ENCODE measurements around the gene CLIP3. TPM values are rescaled to one million over a fixed set of nuclear protein-coding genes. Genes with fewer than 3 reads are reported as not detected.

Gene CLIP3
- polyA plus RNA-seq, 1 donor (not counting 4 experiments of a cell fraction or from before 2014, with no cell fraction given) = 0.38 TPM

DNA sequence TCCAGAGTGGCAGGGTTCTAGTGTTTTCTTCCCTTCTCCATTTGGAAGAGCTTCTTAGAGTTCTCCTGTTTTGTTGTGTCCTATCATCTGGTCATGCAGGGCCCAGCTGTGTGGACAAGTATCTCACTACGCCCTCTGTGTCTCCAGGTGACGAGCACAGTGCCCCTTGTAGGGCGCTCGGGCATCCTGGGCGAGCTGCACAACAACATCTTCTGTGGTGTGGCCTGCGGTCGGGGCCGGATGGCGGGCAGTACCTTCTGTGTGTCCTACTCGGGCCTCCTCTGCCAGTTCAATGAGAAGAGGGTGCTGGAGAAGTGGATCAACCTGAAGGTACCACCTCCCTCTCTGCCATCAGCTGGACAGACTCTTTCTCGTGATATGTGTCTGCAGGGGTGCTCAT, 35.0 kb upstream of the CLIP3 start:
- no peaks in the 10 kb centered on the region for H3K27me3 ChIP-seq (ENCODE audit: control insufficient read depth, extremely low read depth, insufficient read depth, low read length)
- DNase-seq (ENCODE audit: low read depth, low spot score) = no peak
- H3K36me3 ChIP-seq (ENCODE audit: control insufficient read depth in 2 of 2, extremely low read depth in 1 of 2, insufficient read depth in 2 of 2, low read length in 2 of 2) = peaks cover 0 to 17% of the 10 kb centered on the region in 2 experiments
- H3K27ac ChIP-seq (ENCODE audit: control insufficient read depth, insufficient read depth, low read length) = no peak overlapping the region
- H3K4me1 ChIP-seq (ENCODE audit: control insufficient read depth, extremely low read depth, insufficient read depth, low read length) = peaks cover 12% of the 10 kb centered on the region
- TF ChIP-seq, protein P1, sequence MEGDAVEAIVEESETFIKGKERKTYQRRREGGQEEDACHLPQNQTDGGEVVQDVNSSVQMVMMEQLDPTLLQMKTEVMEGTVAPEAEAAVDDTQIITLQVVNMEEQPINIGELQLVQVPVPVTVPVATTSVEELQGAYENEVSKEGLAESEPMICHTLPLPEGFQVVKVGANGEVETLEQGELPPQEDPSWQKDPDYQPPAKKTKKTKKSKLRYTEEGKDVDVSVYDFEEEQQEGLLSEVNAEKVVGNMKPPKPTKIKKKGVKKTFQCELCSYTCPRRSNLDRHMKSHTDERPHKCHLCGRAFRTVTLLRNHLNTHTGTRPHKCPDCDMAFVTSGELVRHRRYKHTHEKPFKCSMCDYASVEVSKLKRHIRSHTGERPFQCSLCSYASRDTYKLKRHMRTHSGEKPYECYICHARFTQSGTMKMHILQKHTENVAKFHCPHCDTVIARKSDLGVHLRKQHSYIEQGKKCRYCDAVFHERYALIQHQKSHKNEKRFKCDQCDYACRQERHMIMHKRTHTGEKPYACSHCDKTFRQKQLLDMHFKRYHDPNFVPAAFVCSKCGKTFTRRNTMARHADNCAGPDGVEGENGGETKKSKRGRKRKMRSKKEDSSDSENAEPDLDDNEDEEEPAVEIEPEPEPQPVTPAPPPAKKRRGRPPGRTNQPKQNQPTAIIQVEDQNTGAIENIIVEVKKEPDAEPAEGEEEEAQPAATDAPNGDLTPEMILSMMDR (optimal IDR thresholded peaks at IDR 0.05 in 1 of 3, IDR thresholded peaks at IDR 0.05 in 1 of 3, conservative IDR thresholded peaks at IDR 0.05 in 1 of 3; ENCODE audit: extremely low read depth in 1 of 3, insufficient read depth in 2 of 3, low read length in 3 of 3) = no peak
- TF ChIP-seq EZH2 (IDR thresholded peaks at IDR 0.05; ENCODE audit: low read length) = no peak
- no peak overlapping the region for H3K4me2 ChIP-seq (ENCODE audit: control insufficient read depth, extremely low read depth, insufficient read depth, low read depth, low read length)
- H3K9ac ChIP-seq (ENCODE audit: control insufficient read depth, extremely low read depth, insufficient read depth, low read length) = no peak overlapping the region
- dilution Hi-C loops (cut with MboI; ENCODE audit: extremely low pct_ligation_motif_present, low sequenced_read_pairs) = no loop called here
- H2AFZ ChIP-seq (ENCODE audit: control insufficient read depth, low read length) = no peak overlapping the region
- no peaks in the 10 kb centered on the region for H3K79me2 ChIP-seq (ENCODE audit: control insufficient read depth, insufficient read depth, low read length)
- no peaks in the 10 kb centered on the region for H3K9me1 ChIP-seq (ENCODE audit: control insufficient read depth, extremely low read depth, insufficient read depth, low read length)
- H4K20me1 ChIP-seq (ENCODE audit: control insufficient read depth, extremely low read depth, insufficient read depth, low read length) = peaks cover 16% of the 10 kb centered on the region
- H3K4me3 ChIP-seq (ENCODE audit: control insufficient read depth in 2 of 3, extremely low read depth in 1 of 3, insufficient read depth in 2 of 3, low read depth in 1 of 3, low read length in 3 of 3) = no peak overlapping the region
- no peaks in the 10 kb centered on the region for H3K9me3 ChIP-seq (ENCODE audit: control insufficient read depth, low read depth, low read length)
- no peak for FAIRE-seq

DNA sequence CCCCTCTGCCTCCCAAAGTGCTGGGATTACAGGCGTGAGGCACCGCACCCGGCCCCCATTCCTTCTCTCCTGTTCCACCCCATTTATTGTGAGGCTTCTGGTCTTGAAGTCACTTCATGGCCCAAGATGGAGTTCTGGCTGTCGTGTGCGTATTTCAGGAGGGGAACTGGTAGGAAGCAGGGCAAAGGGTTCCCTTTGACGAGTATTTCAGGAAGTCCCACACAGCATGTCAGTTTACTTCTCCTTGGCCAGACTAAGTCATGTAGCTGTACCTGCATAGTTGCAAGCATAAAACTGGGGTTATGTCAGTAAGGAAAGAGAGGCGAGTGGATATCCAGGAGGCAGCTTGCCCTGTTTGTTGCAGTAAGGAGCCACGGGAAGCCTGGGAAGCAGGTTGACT, 32.2 kb upstream of the CLIP3 start:
- Histone ChIP-seq H3K4me2 (ENCODE audit: control insufficient read depth, extremely low read depth, insufficient read depth, low read depth, low read length) (no peak overlapping the region), H3K4me3 (ENCODE audit: control insufficient read depth in 2 of 3, extremely low read depth in 1 of 3, insufficient read depth in 2 of 3, low read depth in 1 of 3, low read length in 3 of 3) (no peak overlapping the region), H3K4me1 (ENCODE audit: control insufficient read depth, extremely low read depth, insufficient read depth, low read length) (no peaks in the 10 kb centered on the region), H3K27me3 (ENCODE audit: control insufficient read depth, extremely low read depth, insufficient read depth, low read length) (no peaks in the 10 kb centered on the region), H3K79me2 (ENCODE audit: control insufficient read depth, insufficient read depth, low read length) (no peaks in the 10 kb centered on the region), H3K9me1 (ENCODE audit: control insufficient read depth, extremely low read depth, insufficient read depth, low read length) (no peaks in the 10 kb centered on the region), H3K9ac (ENCODE audit: control insufficient read depth, extremely low read depth, insufficient read depth, low read length) (no peak overlapping the region), H4K20me1 (ENCODE audit: control insufficient read depth, extremely low read depth, insufficient read depth, low read length) (peaks cover 2% of the 10 kb centered on the region), H3K36me3 (ENCODE audit: control insufficient read depth in 2 of 2, extremely low read depth in 1 of 2, insufficient read depth in 2 of 2, low read length in 2 of 2) (peaks cover under 1 to 17% of the 10 kb centered on the region in 2 experiments), H3K9me3 (ENCODE audit: control insufficient read depth, low read depth, low read length) (no peaks in the 10 kb centered on the region), H3K27ac (ENCODE audit: control insufficient read depth, insufficient read depth, low read length) (no peak overlapping the region), H2AFZ (ENCODE audit: control insufficient read depth, low read length) (no peak overlapping the region)
- DNase-seq (ENCODE audit: low read depth, low spot score) (no peak), FAIRE-seq (no peak)
- dilution Hi-C loops (cut with MboI; ENCODE audit: extremely low pct_ligation_motif_present, low sequenced_read_pairs) = no loop called here
- TF ChIP-seq, protein P1 (optimal IDR thresholded peaks at IDR 0.05 in 1 of 3, IDR thresholded peaks at IDR 0.05 in 1 of 3, conservative IDR thresholded peaks at IDR 0.05 in 1 of 3; ENCODE audit: extremely low read depth in 1 of 3, insufficient read depth in 2 of 3, low read length in 3 of 3) = no peak
- no peak for TF ChIP-seq EZH2 (IDR thresholded peaks at IDR 0.05; ENCODE audit: low read length)

Data from keratinocyte (primary cell).